AG04449 (cell line): ENCODE data around the gene AHCY.
"Not testable (repeated sequence)": the region's sequence is repeated elsewhere in the genome, so short reads cannot be mapped to it uniquely, and the experiment has no call there.

Experiments used
- CTCF ChIA-PET: fragments of 350-600 bp; formaldehyde crosslinking; extraction: SDS; loops from one replicate; lab custom pipeline; 2021; ENCODE audit warnings: antibody characterized with exemption; lab: Yijun Ruan, JAX
- POLR2A ChIA-PET: fragments of 400-600, 350-600 bp; formaldehyde crosslinking; extraction: SDS; loops from one replicate; lab custom pipeline; 2020; ENCODE audit warnings: antibody characterized with exemption, inconsistent platforms; lab: Yijun Ruan, JAX
- DNase-seq: peaks from one replicate; pipeline ENCODE4 v3.0.0-alpha.2; 2010; ENCODE audit warnings: low read depth, low spot score
- H3K4me3 ChIP-seq: 2 replicates; pipeline ENCODE4 v1.5.1; 2011; ENCODE audit warnings: low read depth, mild to moderate bottlenecking, control low read depth, low read length
- CTCF ChIP-seq: IDR thresholded peaks from one replicate; pipeline ENCODE4 v1.5.1; 2011; ENCODE audit warnings: mild to moderate bottlenecking, moderate library complexity, low read length, control low read depth, inconsistent platforms; ENCODE audit not compliant: insufficient read depth; ENCODE audit errors: missing control alignments

Gene AHCY

DNA sequence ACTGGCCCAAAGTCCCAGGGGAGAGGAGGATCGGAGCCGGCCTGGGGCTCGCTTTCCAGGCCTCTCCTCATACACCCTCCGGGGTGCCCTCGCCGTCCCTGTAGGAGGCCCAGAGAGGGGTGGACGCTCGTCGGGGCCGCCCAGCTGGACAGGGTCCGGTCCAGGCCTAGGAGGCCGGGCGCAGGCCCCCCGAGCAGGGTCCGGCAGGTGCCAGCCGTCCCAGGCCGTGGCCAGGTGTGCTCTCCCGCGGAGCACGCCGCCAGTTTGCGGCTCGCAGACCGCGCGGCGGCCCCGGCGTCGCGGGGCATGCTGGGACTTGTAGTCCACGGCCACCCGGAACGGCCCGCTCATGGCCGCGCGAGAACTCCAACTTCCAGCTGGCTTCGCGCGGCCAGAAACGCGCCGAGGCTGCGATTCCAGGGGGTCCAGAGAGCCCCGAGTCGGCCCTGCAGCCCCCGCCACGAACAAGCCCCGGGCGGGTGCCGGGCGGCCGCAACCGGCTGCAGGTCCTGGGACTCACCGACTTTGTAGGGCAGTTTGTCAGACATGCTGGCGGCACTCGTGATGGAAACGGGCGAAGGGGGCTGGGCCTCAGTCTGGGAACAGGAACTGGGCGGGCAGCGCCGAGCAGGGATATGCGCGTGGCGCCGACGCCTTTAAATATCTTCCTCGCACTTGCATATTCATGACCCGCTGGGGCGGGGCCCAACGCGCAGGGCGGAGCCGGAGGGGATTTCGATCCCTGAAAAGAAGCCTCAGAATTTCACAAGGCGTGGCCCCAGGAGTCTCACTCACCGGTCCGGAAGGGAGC lies at the start of gene AHCY:
AHCY (minus strand) TSS at position 633 of the 811 bp plus-strand sequence; CDS start at position 548, 85 bp downstream.
- H3K4me3 ChIP-seq: peak within 1 kb of the TSS; percentile 78
- ChIA-PET POLR2A (interaction anchor here (0.7 to 1.0 kb wide), 3 partner anchors 10 to 84 kb away, joined by 3 to 5 read pairs (median 3); no protein-coding TSS in a partner anchor), CTCF (interaction anchor here (0.7 to 10.3 kb wide), 7 partner anchors 8 to 209 kb away, joined by 3 to 94 read pairs (median 3); no protein-coding TSS in a partner anchor)
- peak; percentile 60 for DNase-seq
- TF ChIP-seq CTCF: no peak

GRCh38 chr20:34350095-34350494 lies 46.9 kb upstream of the AHCY start:
- TF ChIP-seq CTCF: no peak
- no peak overlapping the region for H3K4me3 ChIP-seq
- POLR2A ChIA-PET: no interaction called here
- DNase-seq: no peak
- CTCF ChIA-PET: interaction anchor here (3.8 kb wide), 1 partner anchor 37 kb away, joined by 15 read pairs; no protein-coding TSS in a partner anchor

GRCh38 chr20:34347571-34347970 lies 44.4 kb upstream of the AHCY start:
- no peak for TF ChIP-seq CTCF
- no peak overlapping the region for H3K4me3 ChIP-seq
- CTCF ChIA-PET: interaction anchor here (3.8 kb wide), 1 partner anchor 34 kb away, joined by 15 read pairs; no protein-coding TSS in a partner anchor
- POLR2A ChIA-PET: no interaction called here
- no peak for DNase-seq

- DNase-seq, CTCF ChIA-PET, H3K4me3 ChIP-seq, POLR2A ChIA-PET: not testable (repeated sequence)
Observed at GRCh38 chr20:34346533-34346865, 43.3 kb upstream of the AHCY start.

DNA sequence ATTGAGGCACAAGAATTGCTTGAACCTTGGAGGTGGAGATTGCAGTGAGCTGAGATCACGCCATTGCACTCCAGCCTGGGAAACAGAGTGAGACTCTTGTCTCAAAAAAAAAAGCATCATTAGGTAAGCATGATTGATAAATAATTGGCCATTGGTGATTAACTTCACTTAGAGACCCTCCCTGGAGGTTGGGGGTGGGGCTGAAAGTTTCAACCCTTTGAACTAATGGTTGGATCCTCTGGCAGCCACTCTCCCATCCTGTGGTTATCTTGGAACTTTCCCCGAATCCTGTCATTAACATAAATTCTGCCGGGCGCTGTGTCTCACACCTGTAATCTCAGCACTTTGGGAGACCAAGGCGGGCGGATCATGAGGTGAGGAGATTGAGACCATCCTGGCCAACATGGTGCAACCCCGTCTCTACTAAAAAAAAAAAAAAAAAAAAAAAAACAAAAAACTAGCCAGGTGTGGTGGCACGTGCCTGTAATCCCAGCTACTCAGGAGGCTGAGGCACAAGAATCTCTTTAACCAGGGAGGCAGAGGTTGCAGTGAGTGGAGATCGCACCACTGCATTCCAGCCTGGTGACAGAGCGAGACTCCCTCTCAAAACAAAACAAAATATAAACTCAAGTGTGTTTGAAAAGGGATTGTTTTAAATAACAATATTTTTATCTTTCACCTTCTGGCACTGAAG lies 42.8 kb upstream of the AHCY start:
- H3K4me3 ChIP-seq, DNase-seq, POLR2A ChIA-PET: not testable (repeated sequence)
- CTCF ChIA-PET: interaction anchor here (1.3 to 1.4 kb wide), 2 partner anchors 10 to 34 kb away, joined by 4 to 5 read pairs; no protein-coding TSS in a partner anchor

DNA sequence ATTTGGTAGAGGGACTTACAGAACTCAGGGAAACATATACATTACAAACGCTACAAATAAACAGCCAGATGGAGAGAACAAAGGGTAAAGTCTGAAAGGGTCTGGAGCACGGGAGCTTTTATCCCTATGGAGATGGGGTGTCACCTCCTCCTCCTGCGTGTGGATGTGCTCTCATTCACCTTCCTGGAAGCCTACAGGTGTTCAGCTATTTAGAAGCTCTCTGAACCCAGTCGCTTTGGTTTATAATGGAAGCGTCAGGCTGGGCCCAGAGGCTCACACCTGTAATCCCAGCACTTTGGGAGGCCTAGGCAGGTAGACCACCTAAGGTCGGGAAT lies 42.2 kb upstream of the AHCY start:
- no peak for TF ChIP-seq CTCF
- CTCF ChIA-PET: interaction anchor here (1.3 to 1.4 kb wide), 2 partner anchors 9 to 33 kb away, joined by 4 to 5 read pairs; no protein-coding TSS in a partner anchor
- H3K4me3 ChIP-seq: no peak overlapping the region
- DNase-seq: no peak
- POLR2A ChIA-PET: no interaction called here

GRCh38 chr20:34344238-34344637 lies 41.1 kb upstream of the AHCY start:
- no peak overlapping the region for H3K4me3 ChIP-seq
- CTCF ChIA-PET: interaction anchor here (0.7 to 0.8 kb wide), 2 partner anchors 12 to 31 kb away, joined by 3 read pairs; no protein-coding TSS in a partner anchor
- POLR2A ChIA-PET: no interaction called here
- no peak for TF ChIP-seq CTCF
- no peak for DNase-seq
